Measurements from ENCODE around the gene POLR3G.

The POLR3G gene, protein sequence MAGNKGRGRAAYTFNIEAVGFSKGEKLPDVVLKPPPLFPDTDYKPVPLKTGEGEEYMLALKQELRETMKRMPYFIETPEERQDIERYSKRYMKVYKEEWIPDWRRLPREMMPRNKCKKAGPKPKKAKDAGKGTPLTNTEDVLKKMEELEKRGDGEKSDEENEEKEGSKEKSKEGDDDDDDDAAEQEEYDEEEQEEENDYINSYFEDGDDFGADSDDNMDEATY

DNA sequence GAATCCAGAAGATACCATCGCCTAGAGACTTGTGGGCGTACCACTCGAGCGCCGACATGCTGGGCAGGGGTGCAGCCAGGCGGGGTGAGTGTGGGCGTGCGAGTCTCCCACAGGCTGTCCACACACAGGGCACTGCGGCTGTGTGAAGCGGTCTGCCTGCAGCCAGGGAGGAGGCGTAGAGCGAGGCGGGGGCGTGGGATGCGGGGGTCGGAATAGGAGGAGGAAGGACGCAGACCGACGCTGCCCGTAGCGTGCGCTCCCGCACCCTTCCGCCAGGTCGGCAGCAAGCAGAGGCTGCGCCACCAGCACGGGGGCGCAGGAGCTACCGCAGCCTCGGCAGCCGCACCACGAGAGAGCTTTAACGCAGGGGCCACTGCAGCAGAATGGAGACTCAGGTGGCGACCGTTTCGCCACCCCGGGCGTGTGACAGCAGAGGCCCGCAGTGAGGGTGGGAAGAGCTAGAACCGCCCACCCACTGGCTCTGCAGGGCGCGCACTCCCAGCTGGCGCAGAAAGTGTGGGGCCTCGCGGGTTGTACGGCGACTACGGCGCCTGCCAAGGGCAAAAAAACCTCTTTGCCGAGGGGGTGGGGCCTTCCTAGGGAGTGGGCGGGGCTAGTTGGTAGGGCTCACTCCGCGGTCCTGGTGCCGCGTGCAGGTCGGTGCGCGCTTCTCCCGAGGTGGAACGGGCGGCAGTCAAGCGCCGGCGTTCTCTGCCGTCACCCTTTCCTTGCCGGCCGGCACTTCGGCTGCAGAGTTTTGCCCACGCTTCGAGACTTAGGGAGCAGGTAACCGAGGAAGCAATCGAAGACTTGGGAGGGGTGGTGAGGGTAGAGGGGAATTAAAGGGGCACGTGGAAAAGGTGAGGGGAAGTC is at the start of gene POLR3G, which contains the start of gene MBLAC2:
Gene POLR3G (plus strand): TSS at position 630 of the 873 bp plus-strand sequence. CDS start 10,704 bp downstream, outside the sequence.
Gene MBLAC2 (minus strand): TSS at position 537 of the 873 bp plus-strand sequence. CDS start 479 bp downstream, at position 58.
- peak; percentile 95 for DNase-seq

DNA sequence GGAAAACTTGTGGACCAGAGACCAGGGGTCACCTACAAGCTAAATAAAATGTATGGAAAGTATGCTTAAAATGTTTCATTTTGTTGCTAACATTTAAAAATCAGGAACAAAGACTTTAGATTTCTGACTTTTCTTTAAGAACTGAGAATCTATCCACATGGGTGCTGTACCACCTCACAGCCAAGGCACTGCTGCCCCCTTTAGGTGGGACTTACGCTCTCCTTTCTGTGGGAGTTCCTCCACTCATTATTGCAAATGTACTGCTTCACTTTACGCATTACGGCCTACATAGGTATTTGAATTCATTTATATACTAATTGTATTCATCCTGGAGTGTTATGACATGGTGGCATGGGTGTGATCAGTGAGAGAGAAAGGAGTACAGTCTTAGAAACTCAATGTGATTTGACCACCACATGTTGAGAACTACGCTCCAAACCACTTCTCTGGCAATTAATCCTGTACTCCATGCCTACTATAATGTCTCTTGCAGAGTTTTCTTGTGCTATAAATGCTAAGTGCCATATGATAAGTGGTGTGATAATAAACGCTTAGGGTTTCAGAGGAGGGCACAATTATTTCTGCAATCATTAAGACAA is 40.4 kb upstream of the POLR3G start:
- DNase-seq, result peak; percentile 46

DNA sequence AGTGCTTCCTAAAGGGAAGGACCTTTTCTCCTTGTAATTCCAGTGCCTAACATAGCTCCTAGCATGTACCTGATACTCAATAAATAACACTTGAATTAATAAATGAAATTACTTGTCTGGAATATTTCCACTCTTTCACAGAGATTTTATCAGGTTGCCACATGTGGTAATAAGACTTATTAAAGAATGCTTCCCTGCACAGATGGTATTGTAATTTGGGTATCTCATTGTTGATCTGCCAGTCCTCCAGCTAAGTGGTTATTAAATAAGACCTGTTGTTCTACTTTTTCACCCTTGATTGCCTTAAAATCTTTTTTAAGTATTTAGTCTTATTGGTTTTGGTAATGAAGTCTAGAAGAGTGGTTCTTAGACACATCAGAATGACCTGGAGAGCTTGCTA is 37.0 kb upstream of the POLR3G start:
- DNase-seq, result no peak

DNA sequence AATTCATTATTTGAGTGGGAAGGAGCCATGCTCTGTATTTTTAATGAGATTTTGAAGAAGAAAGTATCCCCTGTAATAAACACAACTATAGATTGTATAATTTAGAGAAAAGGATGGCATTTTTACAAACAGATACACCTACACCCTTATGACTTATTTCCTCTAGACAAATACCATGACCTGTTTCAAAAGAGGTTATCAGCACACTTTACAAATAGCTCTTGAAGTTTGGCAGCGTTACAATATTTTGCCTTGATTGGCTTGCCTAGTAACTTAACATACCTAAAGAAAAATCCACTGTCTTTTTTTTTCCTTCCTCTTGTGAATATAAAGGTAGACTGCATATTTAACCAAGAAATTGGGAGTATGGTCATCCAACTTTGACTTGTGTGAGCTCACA is 36.6 kb upstream of the POLR3G start:
- DNase-seq, result no peak

DNA sequence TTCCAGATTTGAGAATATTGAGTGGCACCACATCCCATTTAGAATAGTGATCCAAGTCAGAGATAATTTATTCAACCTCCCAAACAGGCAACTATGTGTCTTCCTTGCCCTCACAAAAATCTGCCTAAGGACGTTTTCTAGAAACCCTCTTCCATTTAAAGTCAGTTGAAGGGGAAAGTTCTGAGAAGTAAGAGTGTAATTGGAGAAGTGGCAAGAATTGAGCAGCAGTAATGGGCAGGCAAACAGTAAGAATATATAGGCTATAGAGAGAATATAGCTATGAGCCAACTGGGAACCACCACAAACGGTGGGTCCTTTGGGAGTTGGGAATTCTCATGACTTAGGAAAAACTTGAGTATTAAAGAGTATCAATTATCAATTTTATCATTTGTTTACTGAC is 34.0 kb upstream of the POLR3G start:
- no peak for DNase-seq

DNA sequence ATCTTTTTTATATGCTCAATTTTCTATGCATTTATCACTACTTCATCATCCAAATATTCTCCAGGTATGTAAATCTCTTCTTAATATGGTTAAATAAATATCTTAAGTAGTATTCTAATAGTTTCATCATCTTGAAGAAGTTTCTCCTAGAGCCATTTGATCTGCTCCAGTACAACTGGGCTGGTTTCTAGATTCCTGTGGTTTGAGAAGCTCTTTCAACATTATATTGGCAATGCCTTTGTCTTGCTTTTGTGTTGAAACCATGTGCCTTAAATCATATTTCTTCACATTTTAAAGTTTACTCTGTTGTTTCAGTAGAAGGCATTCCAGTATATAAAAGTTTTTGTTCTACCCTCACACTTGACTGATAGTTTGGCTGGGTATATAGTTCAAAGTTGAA is 27.7 kb upstream of the POLR3G start:
- DNase-seq, result no peak

DNA sequence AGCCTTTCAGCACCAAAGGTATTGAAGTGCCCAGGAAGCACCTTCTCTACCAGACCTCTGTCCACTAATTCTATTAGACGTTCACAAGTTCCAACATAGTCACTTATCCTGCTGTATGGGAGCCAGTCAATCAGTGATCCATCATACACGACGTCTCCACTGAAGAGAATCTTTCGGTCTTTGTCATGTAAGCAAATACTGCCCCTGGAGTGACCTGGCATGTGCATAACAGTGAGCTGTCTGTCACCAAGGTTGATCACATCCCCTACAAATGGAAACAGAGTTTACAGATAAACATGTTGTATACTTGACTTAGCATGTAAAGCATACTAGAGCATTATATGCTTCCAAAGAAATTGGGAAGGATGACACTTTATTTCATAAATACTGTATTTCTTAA is 13.4 kb upstream of the POLR3G start:
- no peak for DNase-seq

DNA sequence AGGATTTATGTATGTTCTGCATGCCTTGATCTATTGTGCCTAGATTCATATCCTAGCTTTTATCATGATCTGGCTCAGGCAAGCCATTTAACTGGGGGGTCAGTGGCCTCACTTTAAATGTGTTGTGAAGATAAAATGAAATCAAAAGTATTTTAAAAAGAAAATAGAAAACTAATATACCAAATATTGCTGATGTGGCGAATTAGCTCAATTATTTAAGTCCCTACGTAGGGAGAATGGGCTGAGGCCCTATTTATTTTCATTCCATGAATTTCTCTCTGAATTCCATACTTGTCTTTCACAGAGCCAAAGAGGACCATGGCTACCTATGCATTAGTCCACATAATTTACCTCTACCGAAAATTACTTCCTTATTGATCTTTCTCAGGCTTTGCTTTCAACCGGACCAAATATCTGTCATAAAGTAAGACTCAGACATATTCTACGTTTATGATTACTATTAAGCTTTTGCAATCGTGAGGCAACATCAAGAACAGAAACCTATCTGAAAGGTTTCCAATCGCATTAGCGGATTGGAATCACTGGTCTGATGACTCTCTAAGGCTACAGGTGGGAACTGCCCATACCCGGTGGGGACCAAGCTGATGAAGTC is 1.8 kb upstream of the POLR3G start:
- no peak for DNase-seq

DNA sequence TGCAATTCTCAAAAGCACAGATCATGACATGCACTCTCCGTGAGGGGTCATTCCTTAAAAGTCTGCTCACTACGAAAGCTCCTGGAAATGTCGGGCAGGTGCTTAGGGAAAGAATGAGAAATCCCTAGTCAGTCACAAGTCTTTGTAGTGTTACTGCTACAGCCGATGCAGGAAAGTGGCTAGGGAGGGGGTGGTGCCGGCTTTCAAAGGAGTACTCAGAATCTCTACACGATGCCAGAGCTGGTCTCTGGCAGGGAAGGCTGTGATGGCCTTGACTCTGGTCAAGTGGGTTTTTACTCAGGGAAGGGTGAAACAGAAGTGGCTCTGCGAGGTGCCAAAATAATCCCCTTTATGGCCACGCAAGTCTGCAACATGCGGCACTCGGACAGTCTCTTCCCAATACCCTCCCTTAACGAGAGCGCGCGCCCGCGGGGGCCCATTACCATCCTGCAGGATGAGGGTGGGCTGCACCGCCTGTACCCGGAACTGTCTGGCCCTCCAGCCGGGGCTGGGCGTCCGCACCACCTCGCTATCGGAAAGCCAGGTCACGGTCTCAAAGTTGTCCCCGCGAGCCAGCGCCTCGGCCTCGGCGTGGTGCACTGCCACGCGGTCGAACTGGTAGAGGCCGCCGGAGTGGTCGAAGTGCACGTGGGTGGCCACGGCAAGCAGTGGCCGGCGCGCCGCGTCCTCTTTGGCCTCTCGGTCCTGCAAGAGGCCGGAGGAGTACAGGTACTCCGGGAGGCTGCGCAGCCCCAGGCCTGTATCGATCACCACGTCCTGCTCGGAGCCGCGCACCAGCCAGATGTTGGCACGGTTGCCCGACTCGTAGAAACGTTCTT is 1.0 kb upstream of the POLR3G start:
- no peak for DNase-seq

DNA sequence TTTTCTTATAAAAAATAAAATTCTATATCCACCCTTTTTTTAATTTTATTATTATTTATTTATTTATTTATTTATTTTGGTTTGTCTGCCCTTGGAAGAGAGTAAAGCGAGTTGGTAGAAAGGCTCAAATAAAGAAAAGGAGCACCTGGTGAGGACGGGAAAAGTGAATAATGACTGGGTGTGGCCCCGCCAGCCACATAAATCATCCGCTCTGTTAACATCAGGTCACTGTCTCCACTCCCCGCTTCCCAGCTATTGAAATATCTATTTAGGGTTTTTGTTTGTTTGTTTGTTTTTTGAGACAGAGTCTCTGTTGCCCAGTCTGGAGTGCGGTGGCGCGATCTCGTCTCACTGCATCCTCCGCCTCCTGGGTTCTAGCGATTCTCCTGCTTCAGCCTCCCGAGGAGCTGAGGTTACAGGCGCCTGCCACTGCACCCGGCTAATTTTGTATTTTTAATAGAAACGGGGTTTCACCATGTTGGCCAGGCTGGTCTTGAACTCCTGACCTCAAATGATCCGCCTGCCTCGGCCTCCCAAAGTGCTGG is 844 bp downstream of the POLR3G start:
- DNase-seq, result no peak

DNA sequence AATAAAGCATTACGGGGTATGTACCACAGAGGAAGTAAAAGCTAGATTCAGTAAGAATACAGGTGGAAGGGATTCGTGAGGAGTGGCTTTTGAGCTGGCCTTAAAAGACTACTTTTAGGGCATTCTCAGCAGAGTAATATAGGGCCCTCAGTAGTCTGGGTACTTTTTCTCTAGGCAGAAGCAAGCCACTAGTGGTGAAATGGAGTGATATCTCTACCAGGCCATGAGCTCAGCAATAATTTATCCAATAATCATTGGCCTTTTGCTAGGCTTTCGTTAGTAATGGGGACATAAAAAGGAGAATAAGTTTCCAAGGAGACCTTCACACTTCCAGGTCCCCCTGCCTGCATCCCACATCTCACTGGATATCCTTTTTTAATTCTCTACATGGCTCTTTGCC is 1.7 kb downstream of the POLR3G start:
- no peak for DNase-seq

DNA sequence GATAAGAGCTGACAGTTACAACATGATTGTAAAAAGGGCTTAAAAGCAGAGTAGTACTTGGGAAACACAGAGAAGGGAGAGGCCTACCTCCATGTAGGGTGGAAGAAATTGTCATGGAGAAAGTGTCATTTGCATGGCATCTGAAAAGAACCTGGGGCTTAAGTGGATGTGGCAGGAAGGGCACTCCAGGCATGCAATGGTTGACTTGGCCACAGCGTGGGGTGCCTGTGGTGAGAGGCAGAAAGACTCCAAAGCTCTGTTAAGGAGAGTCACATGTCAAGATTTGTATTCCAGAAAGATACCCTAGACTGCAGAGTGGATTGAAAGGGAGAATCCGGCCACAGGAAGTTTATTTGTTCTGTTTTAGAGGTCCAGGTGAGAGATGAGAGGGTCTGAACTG is 2.4 kb downstream of the POLR3G start:
- DNase-seq, result no peak

DNA sequence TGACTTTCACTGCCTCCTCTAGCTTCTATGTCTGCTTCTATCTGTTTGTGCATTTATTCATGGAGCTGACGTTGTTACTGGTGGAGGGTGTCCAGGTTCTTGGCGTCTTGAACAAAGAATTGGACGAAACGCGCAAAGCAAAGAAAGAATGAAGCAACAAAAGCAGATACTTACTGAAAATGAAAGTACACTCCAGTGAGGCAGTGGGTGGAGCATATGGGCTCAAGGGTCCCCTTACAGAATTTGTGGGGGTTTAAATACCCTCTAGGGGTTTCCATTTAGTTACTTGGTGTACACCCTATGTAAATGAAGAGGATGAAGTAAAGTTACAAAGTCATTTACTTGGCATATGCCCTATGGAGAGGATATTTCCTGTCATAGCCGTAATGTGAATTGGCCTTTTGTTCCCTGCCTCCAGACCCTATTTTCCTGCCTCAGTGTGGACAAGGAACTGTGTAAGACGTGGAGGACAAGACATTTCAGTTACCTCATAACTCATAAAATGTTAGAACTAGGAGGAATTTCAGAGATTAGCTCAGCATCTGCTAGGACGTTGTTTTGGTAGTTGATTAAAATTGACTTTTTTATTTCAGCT is 3.1 kb downstream of the POLR3G start:
- DNase-seq, result no peak

DNA sequence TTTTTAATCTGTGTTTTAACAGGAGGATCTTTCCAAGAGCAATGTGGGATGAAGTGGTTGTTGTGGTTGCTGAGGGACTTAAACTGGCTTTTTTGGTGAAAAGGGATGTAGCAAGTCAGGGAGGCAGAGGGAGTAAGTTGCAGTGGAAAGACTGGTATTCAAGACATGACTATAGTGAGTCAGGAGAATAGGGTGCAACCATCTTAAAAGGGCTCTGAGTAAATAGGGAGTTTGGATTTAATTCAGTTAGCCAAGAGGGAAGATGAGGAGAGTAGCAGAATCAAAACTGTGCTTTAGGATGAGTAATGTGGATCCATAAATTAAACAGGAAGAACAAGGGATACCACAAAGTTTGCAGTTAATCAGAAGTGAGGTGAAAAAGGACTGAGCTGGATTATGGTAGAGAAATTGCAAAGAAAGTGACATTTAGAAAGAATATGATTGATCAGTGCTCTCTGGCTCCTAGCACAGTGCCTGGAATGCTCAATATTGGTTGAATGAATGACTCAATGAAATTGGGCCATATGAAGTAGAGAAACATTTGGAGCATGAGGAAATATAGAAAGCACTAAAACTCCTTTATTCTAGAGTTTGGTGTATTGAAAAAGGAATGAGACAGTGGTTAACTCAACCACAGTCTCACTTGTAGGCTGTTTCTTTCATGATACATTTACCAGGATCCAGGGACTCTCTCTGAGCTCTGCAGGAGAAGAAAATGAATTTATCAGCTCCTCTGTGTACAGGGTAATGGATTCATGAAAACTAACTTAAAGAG is 5.1 kb downstream of the POLR3G start:
- no peak for DNase-seq

DNA sequence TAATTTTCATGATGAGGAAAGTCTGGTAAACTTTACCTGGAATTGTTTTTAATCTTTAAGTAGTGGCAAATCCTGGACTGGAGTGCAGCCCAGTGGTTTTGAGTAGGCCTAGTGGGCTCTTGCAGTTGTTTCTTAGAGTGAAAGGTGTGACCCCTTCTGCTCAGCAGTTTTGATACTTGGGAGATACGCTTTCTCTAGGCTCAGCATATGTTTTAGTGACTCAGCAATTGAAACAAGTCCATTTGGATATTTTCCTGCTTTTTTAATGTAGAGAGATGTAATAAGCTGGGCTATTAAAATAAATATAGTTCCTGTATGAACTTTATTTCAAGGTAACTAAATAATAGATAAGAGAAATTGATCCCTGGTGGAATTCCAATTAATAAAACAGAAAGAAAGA is 6.0 kb downstream of the POLR3G start:
- DNase-seq, result no peak

DNA sequence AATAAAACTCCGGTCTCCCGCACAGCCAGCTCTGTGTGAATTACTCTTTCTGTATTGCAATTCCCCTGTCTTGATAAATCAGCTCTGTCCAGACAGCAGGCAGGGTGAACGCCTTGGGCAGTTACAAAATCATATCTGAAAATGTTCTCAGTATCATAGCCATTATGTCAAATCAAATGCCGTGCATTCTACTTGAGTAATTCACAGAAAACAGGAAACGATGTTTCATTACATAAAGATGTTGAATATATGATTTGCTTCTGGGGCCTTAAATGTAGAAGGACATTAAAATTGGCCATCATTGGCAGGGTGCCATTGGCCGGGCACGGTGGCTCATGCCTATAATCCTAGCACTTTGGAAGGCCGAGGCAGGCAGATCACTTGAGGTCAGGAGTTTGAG is 8.5 kb downstream of the POLR3G start:
- no peak for DNase-seq

DNA sequence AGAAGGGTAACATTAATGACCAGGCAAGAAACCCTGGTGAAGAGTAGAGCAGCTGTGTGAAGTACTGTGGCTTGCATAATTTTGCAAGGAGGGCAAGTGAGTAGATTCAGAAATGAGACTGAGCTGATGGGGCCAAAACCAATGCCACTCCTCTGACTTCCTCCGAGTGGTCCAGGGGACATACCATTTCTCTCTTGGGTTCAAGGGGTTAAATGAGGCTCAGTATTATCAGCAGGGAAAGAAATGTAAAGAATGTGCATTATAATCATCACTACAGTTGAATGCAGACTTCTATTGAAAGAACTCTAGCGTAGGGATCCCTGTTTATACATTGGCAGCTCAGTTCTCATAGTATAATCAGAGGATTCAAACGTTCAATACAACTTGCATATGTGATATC is 9.9 kb downstream of the POLR3G start:
- DNase-seq, result no peak

DNA sequence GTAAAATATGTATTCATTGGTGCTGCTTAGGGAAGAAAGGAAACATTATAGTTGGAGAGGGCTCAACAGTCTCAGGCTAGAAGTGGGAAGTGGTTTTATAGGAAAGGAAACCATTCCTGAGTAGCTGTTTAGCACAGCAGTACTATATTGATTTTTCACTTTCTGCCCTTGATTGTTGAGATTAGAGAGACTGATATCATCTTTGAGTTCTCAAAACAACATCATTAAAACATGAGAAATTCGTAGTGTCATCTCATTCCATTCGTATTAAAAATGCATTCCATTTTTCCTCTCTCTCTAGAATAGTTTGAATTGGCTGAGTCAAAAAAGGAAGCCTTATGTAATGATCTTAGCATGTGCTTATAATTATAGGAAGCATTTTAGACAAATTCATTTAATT is 14.1 kb downstream of the POLR3G start:
- DNase-seq, result no peak

DNA sequence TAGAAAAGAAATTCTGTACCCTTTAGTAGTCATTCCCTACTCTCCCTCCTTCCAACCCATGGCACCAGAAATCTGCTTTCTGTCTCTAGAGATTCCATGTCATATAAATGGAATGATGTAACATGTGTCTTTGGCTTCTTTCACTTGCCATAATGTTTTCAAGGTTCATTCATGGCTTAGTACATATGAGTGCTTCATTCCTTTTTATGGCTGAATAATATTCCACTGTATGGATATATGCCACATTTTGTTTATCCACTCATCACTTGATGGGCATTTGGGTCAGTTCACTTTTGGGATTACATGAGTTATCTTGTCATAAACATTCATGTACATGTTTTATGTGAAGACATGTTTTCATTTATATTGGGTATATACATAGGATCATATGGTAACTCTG is 19.4 kb downstream of the POLR3G start:
- no peak for DNase-seq

DNA sequence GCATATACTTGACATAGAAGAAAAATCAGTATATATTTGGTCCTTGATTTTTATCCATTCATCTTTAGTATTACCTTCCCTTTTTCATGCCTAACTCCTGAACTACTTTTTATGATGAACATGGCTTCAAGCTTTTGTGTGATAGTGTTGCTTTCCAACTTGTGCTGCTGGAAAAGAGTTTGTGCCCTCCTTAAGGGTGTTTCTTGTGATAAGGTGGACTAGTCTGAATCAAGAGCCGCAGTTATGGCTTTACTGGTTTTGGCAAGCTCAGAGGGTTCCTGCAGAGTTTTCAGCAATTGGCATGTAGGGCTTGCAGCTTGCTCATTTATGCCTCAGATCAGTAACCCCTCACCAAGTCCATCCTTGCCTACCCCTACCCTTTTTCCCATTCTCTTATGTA is 20.5 kb downstream of the POLR3G start:
- DNase-seq, result no peak

DNA sequence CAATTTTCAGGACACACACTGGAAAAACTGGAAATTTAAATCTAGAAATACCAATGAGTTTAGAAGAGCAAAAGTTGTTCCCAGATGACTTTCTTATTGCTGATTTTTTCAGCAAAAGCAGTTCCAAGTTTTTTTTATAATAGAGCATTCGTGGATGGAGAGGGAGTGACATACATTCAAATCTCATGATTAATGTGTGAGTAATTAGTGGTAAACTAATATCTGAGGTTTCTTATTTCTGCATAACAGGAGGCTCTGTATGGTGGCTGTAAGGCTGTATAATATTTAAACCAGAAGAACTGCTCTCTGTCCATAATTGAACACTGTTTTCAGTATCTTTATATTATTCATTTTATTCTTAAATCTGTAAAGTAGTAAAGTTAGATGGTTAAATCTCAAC is 28.9 kb downstream of the POLR3G start:
- DNase-seq, result no peak

Measured in right hindlimb (tissue), 1 donor.